MM.1S (cell line): Measurements from ENCODE around the gene ZNF470.

Experiments used
- EZH2 ChIP-seq: fragments of 300-600 bp; sonication (generic); optimal IDR thresholded peaks from 2 replicates; pipeline ENCODE3; 2017; ENCODE audit warnings: low read depth, mild to moderate bottlenecking, antibody characterized with exemption, low read length, mixed read lengths
- EZH2phosphoT487 ChIP-seq: fragments of 300-600 bp; sonication (generic); IDR thresholded peaks from 2 replicates; pipeline ENCODE4 v1.6.1; 2018; ENCODE audit warnings: antibody characterized with exemption, low read length
- TF ChIP-seq, protein P1 (sequence below): fragments of 300-600 bp; sonication (generic); IDR thresholded peaks from 2 replicates; pipeline ENCODE4 v1.5.1; 2016; ENCODE audit warnings: antibody characterized with exemption, low read length, mixed read lengths

DNA sequence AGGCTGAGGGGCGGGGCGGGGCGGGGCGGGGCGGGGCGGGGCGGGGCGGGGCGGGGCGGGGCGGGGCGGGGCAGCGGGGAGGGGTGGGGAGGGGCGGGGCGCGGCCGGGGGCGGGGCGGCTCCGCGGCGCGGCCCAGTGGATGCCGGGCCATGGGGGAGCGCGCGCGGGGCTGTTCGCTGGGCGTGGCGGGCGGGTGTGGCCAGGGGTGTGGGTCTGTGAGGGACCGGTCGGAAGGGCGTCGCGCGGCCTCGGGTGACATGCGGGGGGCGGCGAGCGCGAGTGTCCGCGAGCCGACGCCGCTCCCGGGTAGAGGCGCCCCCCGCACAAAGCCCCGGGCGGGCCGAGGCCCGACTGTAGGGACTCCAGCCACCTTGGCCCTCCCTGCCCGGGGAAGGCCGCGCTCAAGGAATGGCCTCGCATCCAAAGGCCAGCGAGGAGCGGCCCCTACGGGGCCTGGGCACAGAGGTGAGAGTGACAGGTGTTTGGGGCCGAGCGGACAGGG, 28.5 kb upstream of the ZNF470 start, which contains the start of gene ZFP28:
- TF ChIP-seq, protein P1, sequence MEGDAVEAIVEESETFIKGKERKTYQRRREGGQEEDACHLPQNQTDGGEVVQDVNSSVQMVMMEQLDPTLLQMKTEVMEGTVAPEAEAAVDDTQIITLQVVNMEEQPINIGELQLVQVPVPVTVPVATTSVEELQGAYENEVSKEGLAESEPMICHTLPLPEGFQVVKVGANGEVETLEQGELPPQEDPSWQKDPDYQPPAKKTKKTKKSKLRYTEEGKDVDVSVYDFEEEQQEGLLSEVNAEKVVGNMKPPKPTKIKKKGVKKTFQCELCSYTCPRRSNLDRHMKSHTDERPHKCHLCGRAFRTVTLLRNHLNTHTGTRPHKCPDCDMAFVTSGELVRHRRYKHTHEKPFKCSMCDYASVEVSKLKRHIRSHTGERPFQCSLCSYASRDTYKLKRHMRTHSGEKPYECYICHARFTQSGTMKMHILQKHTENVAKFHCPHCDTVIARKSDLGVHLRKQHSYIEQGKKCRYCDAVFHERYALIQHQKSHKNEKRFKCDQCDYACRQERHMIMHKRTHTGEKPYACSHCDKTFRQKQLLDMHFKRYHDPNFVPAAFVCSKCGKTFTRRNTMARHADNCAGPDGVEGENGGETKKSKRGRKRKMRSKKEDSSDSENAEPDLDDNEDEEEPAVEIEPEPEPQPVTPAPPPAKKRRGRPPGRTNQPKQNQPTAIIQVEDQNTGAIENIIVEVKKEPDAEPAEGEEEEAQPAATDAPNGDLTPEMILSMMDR, result no peak
- no peak for TF ChIP-seq EZH2
- no peak for TF ChIP-seq EZH2phosphoT487
